ENCODE measurements around the gene PATL1. TPM values are rescaled to one million over a fixed set of nuclear protein-coding genes. Genes with fewer than 3 reads are reported as not detected.

PATL1 gene
- total and polyA plus RNA-seq, 2 experiments from 2014 or later: 12.9 to 19.6 TPM

GRCh38 chr11:59668188-59668949, 468 bp downstream of the PATL1 start:
- Mint-ChIP-seq H3K27me3 (ENCODE audit: insufficient read depth, low read depth, poor library complexity) (peaks cover 5% of the 10 kb centered on the region), H3K4me1 (peaks cover 16% of the 10 kb centered on the region), H3K36me3 (ENCODE audit: low read depth) (peaks cover 30% of the 10 kb centered on the region), H3K9me3 (no peaks in the 10 kb centered on the region), H3K4me3 (peak overlapping the region; percentile 87), H3K27ac (peak overlapping the region; percentile 96)
- Histone ChIP-seq H3K36me3 (ENCODE audit: insufficient read depth) (peaks cover 27% of the 10 kb centered on the region), H3K79me2 (replicated peaks; ENCODE audit: insufficient read depth) (peaks cover 21% of the 10 kb centered on the region), H3K4me2 (peak overlapping the region; percentile 78), H2AFZ (0 out of 2 replicates have a peak overlapping the region, but pooled peaks have one; percentile 34), H3K27me3 (ENCODE audit: insufficient read depth) (no peaks in the 10 kb centered on the region), H3K27ac (ENCODE audit: low read depth) (peak overlapping the region; percentile 99), H3F3A (replicated peaks; ENCODE audit: low read depth) (no peaks in the 10 kb centered on the region), H3K4me3 (peak overlapping the region; percentile 71), H3K4me1 (ENCODE audit: insufficient read depth) (peaks cover 15% of the 10 kb centered on the region), H4K20me1 (replicated peaks; ENCODE audit: insufficient read depth) (0 out of 2 replicates have a peak, but pooled peaks cover 5% of the 10 kb centered on the region), H3K9me2 (ENCODE audit: insufficient read depth) (no peaks in the 10 kb centered on the region)
- DNase-seq (ENCODE audit: low spot score) (peak; percentile 90), ATAC-seq (peak; percentile 69)
- TF ChIP-seq EZH2 (IDR thresholded peaks at IDR 0.05; ENCODE audit: low read depth, unreplicated experiment) (no peak), STAT1 (IDR thresholded peaks at IDR 0.05; ENCODE audit: unreplicated experiment) (no peak), ZNF331 (CRISPR knock-in tag; IDR thresholded peaks at IDR 0.05; ENCODE audit: low read depth) (no peak), JUNB (IDR thresholded peaks at IDR 0.05; ENCODE audit: unreplicated experiment) (no peak), CTCF (conservative IDR thresholded peaks at IDR 0.05; ENCODE audit: low read depth in 2 of 2) (no peak), ZNF114 (CRISPR knock-in tag; IDR thresholded peaks at IDR 0.05) (no peak), ETS1 (IDR thresholded peaks at IDR 0.05) (no peak), ZNF462 (CRISPR knock-in tag; IDR thresholded peaks at IDR 0.05) (no peak)
